Lung (tissue), 16 donors: ENCODE results near the gene MTA1. TPM values are rescaled to one million over a fixed set of nuclear protein-coding genes. Genes with fewer than 3 reads are reported as not detected.

Experiments used
- ATAC-seq: fragments of 200-7000 bp; cut with Tn5 transposase; one replicate; pipeline ENCODE4 v1.9.1; 2020; ENCODE audit warnings: moderate number of reproducible peaks; ENCODE audit not compliant: insufficient read depth, low FRiP score
- DNase-seq, 3 donors: peaks; one replicate each; pipeline ENCODE4 v3.0.0-alpha.2; 2013 to 2017
- H3K27ac ChIP-seq, 2 donors: one replicate each; pipeline ENCODE4 v1.5.1; 2013; ENCODE audit warnings: mild to moderate bottlenecking in 2 of 2, moderate library complexity in 2 of 2, control low read depth in 1 of 2, inconsistent platforms in 1 of 2, low read depth in 1 of 2, low read length in 1 of 2
- H3K27me3 ChIP-seq, 3 donors: one replicate each; pipeline ENCODE4 v1.5.1; 2013; ENCODE audit warnings: low read length in 2 of 3; ENCODE audit not compliant: control insufficient read depth in 3 of 3, insufficient read depth in 3 of 3
- H3K36me3 ChIP-seq, 4 donors: one replicate each; pipeline ENCODE4 v1.5.1; 2013; ENCODE audit warnings: low read length in 4 of 4, mild to moderate bottlenecking in 1 of 4, moderate library complexity in 1 of 4; ENCODE audit not compliant: control insufficient read depth in 4 of 4, insufficient read depth in 4 of 4
- H3K4me1 ChIP-seq, 5 donors: one replicate each; pipeline ENCODE4 v1.5.1; 2013; ENCODE audit warnings: low read length in 5 of 5, mild to moderate bottlenecking in 2 of 5, moderate library complexity in 1 of 5; ENCODE audit not compliant: control insufficient read depth in 5 of 5, insufficient read depth in 5 of 5
- H3K4me3 ChIP-seq: one replicate; pipeline ENCODE4 v1.5.1; 2013; ENCODE audit warnings: mild to moderate bottlenecking, control low read depth, moderate library complexity
- H3K9ac ChIP-seq, 2 donors: one replicate each; pipeline ENCODE4 v1.5.1; 2013; ENCODE audit warnings: low read length in 2 of 2, control low read depth in 1 of 2; ENCODE audit not compliant: insufficient read depth in 1 of 2
- H3K9me3 ChIP-seq, 4 donors: one replicate each; pipeline ENCODE4 v1.5.1; 2013; ENCODE audit warnings: low read length in 3 of 4, mild to moderate bottlenecking in 1 of 4, moderate library complexity in 1 of 4; ENCODE audit not compliant: control insufficient read depth in 4 of 4, insufficient read depth in 3 of 4
- whole genome bisulfite sequencing, 2 donors: extraction: QIAGEN DNeasy Blood & Tissue Kit; methylation state at CpG; one replicate each; pipeline ENCODE4 v1.1.7; 2013; 5-methylcytosine and 5-hydroxymethylcytosine counted together
- long read RNA-seq, 5 donors: transcript quantifications; one replicate each; lab custom pipeline, GENCODE V29; 2026
- polyA plus RNA-seq, 2 donors: library from polyadenylated mRNA; stranded (reverse); fragments of 200-250 nt; gene quantifications; one replicate each; pipeline ENCODE4 v1.2.1, GENCODE V29; 2013
- total RNA-seq, 2 donors: library from RNA; depleted of rRNA in 1 of 2; stranded (reverse); fragments of >200 nt in 1 of 2; gene quantifications; one replicate each; pipeline ENCODE4 v1.2.1, GENCODE V29; 2014 to 2021
- TF ChIP-seq, protein P1 (sequence below): IDR thresholded peaks from 2 replicates; pipeline ENCODE4 v1.5.1; 2012; ENCODE audit warnings: mild to moderate bottlenecking; ENCODE audit errors: control extremely low read depth, extremely low read depth
- donor health status: control.
- donor health status: control.
- donor health status: Bipolar disorder and iron deficiency.
- donor health status: healthy.
- donor health status: DM: yes; HTN: yes; CAD: no.

Gene MTA1
- 100 to 1,000 TPM in 1 of 2 donors, 10 to 100 TPM in 1; 64.7 to 113 TPM for total RNA-seq
- polyA plus RNA-seq, result 10 to 100 TPM; 40.2 to 62.6 TPM
- long read RNA-seq, donor 1, transcript MTA1-211 (3 exons, 842 nt), result major isoform, 7 of 27 reads
- long read RNA-seq, donor 1, transcript MTA1-201 (21 exons, 2,876 nt), result major isoform, 7 of 27 reads
- long read RNA-seq, donor 1, partial matches to known transcripts, result 9 of 27 reads
- long read RNA-seq, donor 1, other reads (novel, unspliced or antisense), result 0 of 27 reads
- long read RNA-seq, donor 2, partial matches to known transcripts, result 15 of 19 reads
- long read RNA-seq, donor 2, other reads (novel, unspliced or antisense), result 0 of 19 reads
- long read RNA-seq, donor 3, transcript MTA1-212 (2 exons, 700 nt), result major isoform, 7 of 10 reads
- long read RNA-seq, donor 3, partial matches to known transcripts, result 0 of 10 reads
- long read RNA-seq, donor 3, other reads (novel, unspliced or antisense), result 0 of 10 reads
- long read RNA-seq, donor 4, partial matches to known transcripts, result 0 of 4 reads
- long read RNA-seq, donor 4, other reads (novel, unspliced or antisense), result 0 of 4 reads
- long read RNA-seq, donor 5, transcript MTA1-201 (21 exons, 2,876 nt), result major isoform, 5 of 22 reads
- long read RNA-seq, donor 5, partial matches to known transcripts, result 8 of 22 reads
- long read RNA-seq, donor 5, other reads (novel, unspliced or antisense), result 0 of 22 reads

DNA sequence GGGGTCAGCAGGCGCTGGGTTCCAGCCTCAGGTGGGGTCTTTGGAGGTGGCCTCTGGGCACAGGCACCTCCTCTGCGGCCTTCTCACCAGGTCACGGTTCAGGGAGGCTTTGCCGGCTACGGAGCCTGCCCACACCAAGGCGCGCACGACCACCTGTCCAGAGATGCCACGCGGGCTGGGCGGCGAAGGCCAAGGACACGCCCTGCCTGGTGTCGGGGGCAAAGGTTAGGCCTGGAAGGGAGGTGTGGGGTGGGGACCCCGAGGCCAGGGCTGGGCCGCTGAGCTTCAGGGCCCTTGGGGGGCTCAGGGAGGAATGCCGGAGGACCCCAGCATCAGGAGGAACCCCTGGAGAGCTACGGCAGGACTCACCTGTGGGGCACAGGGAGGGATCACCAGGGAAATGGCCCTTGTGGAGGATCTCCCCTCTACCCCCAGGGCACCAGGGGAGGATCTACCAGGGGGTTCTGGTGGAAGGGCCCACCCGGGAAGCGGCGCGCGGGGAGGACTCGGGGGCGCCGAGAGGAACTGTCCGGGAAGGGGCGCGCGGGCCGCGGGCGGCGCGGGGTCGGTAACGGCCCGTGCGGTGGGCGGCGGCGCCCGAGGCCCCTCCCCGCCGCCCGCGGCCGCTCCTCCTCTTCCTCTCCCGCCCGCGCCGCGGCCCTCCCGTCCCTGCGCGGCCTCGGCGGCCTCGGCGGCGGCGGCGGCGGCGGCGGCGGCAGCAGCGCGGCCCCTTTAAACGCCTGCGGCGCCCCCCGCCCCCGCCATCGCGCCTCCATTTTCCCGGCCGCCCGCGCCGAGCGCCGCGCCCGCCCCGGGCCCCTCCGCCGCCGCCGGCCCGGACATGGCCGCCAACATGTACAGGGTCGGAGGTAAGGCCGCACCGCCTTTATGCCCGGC, at the start of gene MTA1:
TSS of gene MTA1 (plus strand) at position 633 of the 897 bp plus-strand sequence. CDS start at position 842, 209 bp downstream.
- Histone ChIP-seq H3K4me1 (peaks cover 0 to 38% (median 3%) of the 10 kb centered on the region in 5 donors), H3K4me3 (peak within 1 kb of the TSS; percentile 68), H3K9me3 (no peaks in the 10 kb centered on the region), H3K27ac (peak within 1 kb of the TSS; percentile 73 to 79), H3K9ac (peak within 1 kb of the TSS; percentile 62 to 90), H3K27me3 (no peaks in the 10 kb centered on the region), H3K36me3 (no peaks in the 10 kb centered on the region)
- WGBS, 2 donors, result 3 to 16% methylated on average over 24 to 93 of the region's 96 CpGs
- DNase-seq (peak in 2 of 3 donors; percentile 43 to 60), ATAC-seq (peak; percentile 65)
- TF ChIP-seq, protein P1, sequence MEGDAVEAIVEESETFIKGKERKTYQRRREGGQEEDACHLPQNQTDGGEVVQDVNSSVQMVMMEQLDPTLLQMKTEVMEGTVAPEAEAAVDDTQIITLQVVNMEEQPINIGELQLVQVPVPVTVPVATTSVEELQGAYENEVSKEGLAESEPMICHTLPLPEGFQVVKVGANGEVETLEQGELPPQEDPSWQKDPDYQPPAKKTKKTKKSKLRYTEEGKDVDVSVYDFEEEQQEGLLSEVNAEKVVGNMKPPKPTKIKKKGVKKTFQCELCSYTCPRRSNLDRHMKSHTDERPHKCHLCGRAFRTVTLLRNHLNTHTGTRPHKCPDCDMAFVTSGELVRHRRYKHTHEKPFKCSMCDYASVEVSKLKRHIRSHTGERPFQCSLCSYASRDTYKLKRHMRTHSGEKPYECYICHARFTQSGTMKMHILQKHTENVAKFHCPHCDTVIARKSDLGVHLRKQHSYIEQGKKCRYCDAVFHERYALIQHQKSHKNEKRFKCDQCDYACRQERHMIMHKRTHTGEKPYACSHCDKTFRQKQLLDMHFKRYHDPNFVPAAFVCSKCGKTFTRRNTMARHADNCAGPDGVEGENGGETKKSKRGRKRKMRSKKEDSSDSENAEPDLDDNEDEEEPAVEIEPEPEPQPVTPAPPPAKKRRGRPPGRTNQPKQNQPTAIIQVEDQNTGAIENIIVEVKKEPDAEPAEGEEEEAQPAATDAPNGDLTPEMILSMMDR, result no peak

DNA sequence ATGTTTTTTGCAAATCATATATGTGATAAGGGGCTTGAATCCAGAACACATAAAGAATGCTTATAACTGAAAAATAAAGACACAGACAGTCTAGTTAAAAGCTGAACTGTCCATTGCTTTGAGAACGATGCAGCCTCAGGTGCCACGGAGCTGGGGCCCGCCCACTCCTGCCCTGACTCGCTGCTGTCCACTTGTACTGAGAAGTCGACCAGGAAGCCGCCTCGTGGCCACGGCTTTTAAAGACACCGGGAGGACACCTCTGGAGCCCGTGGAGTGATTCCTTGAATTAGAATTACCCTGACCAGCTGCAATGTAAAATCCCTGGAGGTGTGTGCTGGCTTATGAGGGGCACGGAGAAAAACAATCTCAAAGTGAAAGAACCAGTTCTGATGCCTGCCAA, 45.2 kb upstream of the MTA1 start:
- Histone ChIP-seq H3K27me3 (no peaks in the 10 kb centered on the region), H3K9me3 (no peaks in the 10 kb centered on the region), H3K36me3 (peaks cover 0 to 5% (median 4%) of the 10 kb centered on the region in 4 donors), H3K9ac (no peak overlapping the region), H3K4me1 (no peaks in the 10 kb centered on the region), H3K27ac (no peak overlapping the region), H3K4me3 (no peak overlapping the region)
- no peak for DNase-seq
- TF ChIP-seq, protein P1, result no peak
- 72 to 85% methylated on average over 11 of the region's 11 CpGs for WGBS, 2 donors
- no peak for ATAC-seq

DNA sequence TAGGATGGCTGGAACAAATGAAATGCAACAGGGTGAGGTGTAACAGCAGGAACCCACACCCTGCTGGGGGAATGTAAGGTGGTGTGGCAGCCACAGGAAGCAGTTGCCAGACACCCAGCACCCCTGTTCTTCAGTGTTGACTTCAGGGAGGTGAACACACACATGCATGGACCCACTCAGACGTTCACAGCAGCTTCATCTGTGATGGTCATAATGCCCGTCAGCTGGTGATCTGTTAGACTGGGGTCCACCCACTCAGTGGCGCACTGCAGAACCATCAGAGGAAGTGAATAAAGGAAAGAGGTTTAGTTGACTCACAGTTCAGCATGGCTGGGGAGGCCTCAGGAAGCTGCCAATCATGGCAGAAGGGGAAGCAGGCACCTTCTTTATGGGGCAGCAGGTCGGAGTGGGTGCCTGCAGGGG, 44.0 kb upstream of the MTA1 start:
- no peaks in the 10 kb centered on the region for H3K4me1 ChIP-seq
- no peaks in the 10 kb centered on the region for H3K27me3 ChIP-seq
- no peak for ATAC-seq

More for the DNA sequence above, 44.0 kb upstream of the MTA1 start:
- Histone ChIP-seq H3K4me3 (no peak overlapping the region), H3K27ac (no peak overlapping the region), H3K9ac (no peak overlapping the region), H3K36me3 (peaks cover 0 to 7% (median 5%) of the 10 kb centered on the region in 4 donors), H3K9me3 (no peaks in the 10 kb centered on the region)
- 32 to 54% methylated on average over 4 of the region's 4 CpGs for WGBS, 2 donors
- TF ChIP-seq, protein P1, result no peak
- DNase-seq, result no peak
